Liver (tissue), 9 donors: Measurements from ENCODE around the gene NODAL. TPM values are rescaled to one million over a fixed set of nuclear protein-coding genes. Genes with fewer than 3 reads are reported as not detected.

Experiments
- DNase-seq: peaks from one replicate; pipeline ENCODE4 v3.0.0-alpha.2; 2017; ENCODE audit warnings: low spot score
- H3K27ac ChIP-seq, 2 donors: one replicate each; pipeline ENCODE4 v1.7.0; 2013; ENCODE audit warnings: inconsistent platforms in 2 of 2, low read length in 2 of 2, control low read depth in 1 of 2, low read depth in 1 of 2, mild to moderate bottlenecking in 1 of 2
- H3K27me3 ChIP-seq, 4 donors: one replicate each; pipeline versions ENCODE4 v1.6.1 to v1.7.0; 2013; ENCODE audit warnings: low read length in 3 of 4, inconsistent platforms in 1 of 4, mild to moderate bottlenecking in 1 of 4, moderate library complexity in 1 of 4; ENCODE audit not compliant: control insufficient read depth in 4 of 4, insufficient read depth in 4 of 4
- H3K36me3 ChIP-seq, 4 donors: one replicate each; pipeline versions ENCODE4 v1.6.1 to v1.7.0; 2013; ENCODE audit warnings: low read length in 3 of 4, mild to moderate bottlenecking in 3 of 4, low read depth in 1 of 4, moderate library complexity in 1 of 4; ENCODE audit not compliant: control insufficient read depth in 4 of 4, insufficient read depth in 3 of 4
- H3K4me1 ChIP-seq, 4 donors: one replicate each; pipeline versions ENCODE4 v1.6.1 to v1.7.0; 2013; ENCODE audit warnings: low read length in 3 of 4, mild to moderate bottlenecking in 3 of 4, moderate library complexity in 1 of 4; ENCODE audit not compliant: control insufficient read depth in 4 of 4, insufficient read depth in 4 of 4
- H3K4me3 ChIP-seq, 3 donors: one replicate each; pipeline versions ENCODE4 v1.6.1 to v1.7.0; 2013; ENCODE audit warnings: low read length in 3 of 3, control low read depth in 1 of 3, low read depth in 1 of 3, mild to moderate bottlenecking in 1 of 3
- H3K9ac ChIP-seq, 2 donors: one replicate each; pipeline ENCODE4 v1.7.0; 2013; ENCODE audit warnings: low read length in 2 of 2, mild to moderate bottlenecking in 2 of 2, moderate library complexity in 2 of 2, control low read depth in 1 of 2, low read depth in 1 of 2
- H3K9me3 ChIP-seq, 4 donors: one replicate each; pipeline versions ENCODE4 v1.6.1 to v1.7.0; 2013; ENCODE audit warnings: low read length in 3 of 4; ENCODE audit not compliant: control insufficient read depth in 4 of 4
- EGR1 ChIP-seq, 2 donors: IDR thresholded peaks; 2 replicates each; pipeline ENCODE4 v1.6.1; 2016 to 2018; ENCODE audit warnings: antibody characterized with exemption in 2 of 2, low read depth in 2 of 2
- FOXA1 ChIP-seq: IDR thresholded peaks from 2 replicates; pipeline ENCODE4 v1.6.1; 2016; ENCODE audit warnings: antibody characterized with exemption
- FOXA2 ChIP-seq: IDR thresholded peaks from 2 replicates; pipeline ENCODE4 v1.6.1; 2016; ENCODE audit warnings: antibody characterized with exemption
- GABPA ChIP-seq, 2 donors: IDR thresholded peaks in 1 of 2; conservative IDR thresholded peaks in 1 of 2; 2 replicates each; pipeline ENCODE4 v1.6.1; 2016; ENCODE audit warnings: antibody characterized with exemption in 2 of 2, mild to moderate bottlenecking in 1 of 2, moderate library complexity in 1 of 2
- HNF4A ChIP-seq, 2 donors: conservative IDR thresholded peaks; 2 replicates each; pipeline ENCODE4 v1.6.1; 2016; ENCODE audit warnings: antibody characterized with exemption in 2 of 2, mild to moderate bottlenecking in 2 of 2
- HNF4G ChIP-seq: IDR thresholded peaks from 2 replicates; pipeline ENCODE4 v1.6.1; 2016; ENCODE audit warnings: antibody characterized with exemption
- JUND ChIP-seq, 2 donors: IDR thresholded peaks; 2 replicates each; pipeline ENCODE4 v1.6.1; 2016; ENCODE audit warnings: antibody characterized with exemption in 2 of 2
- RAD21 ChIP-seq, 2 donors: IDR thresholded peaks; 2 replicates each; pipeline ENCODE4 v1.6.1; 2016; ENCODE audit warnings: antibody characterized with exemption in 2 of 2, mild to moderate bottlenecking in 2 of 2
- RXRA ChIP-seq, 2 donors: IDR thresholded peaks; 2 replicates each; pipeline ENCODE4 v1.6.1; 2017 to 2018; ENCODE audit warnings: antibody characterized with exemption in 2 of 2, mild to moderate bottlenecking in 1 of 2
- SP1 ChIP-seq: IDR thresholded peaks from 2 replicates; pipeline ENCODE4 v1.6.1; 2018; ENCODE audit warnings: antibody characterized with exemption, mild to moderate bottlenecking
- TAF1 ChIP-seq: conservative IDR thresholded peaks from 2 replicates; pipeline ENCODE4 v1.6.1; 2016; ENCODE audit warnings: antibody characterized with exemption, mild to moderate bottlenecking
- YY1 ChIP-seq: IDR thresholded peaks from 2 replicates; pipeline ENCODE4 v1.6.1; 2016; ENCODE audit warnings: antibody characterized with exemption, mild to moderate bottlenecking
- WGBS: extraction: QIAGEN DNeasy Blood & Tissue Kit; methylation state at CpG from one replicate; pipeline ENCODE4 v1.1.7; 2013; 5-methylcytosine and 5-hydroxymethylcytosine counted together
- polyA plus RNA-seq, 2 donors: library from polyadenylated mRNA; stranded (reverse) in 1 of 2; unstranded in 1 of 2; fragments of 200-250 nt in 1 of 2; fragments of >200 nt in 1 of 2; fragmentation: Nextera tagmentation in 1 of 2; extraction: Ambion mirVana in 1 of 2; gene quantifications; one replicate each; pipeline versions ENCODE4 v1.2.1 to v1.2.3, GENCODE V29; 2013 to 2015
- total RNA-seq, 2 donors: library from RNA; depleted of rRNA; stranded (reverse); fragments of >200 nt; gene quantifications; one replicate each; pipeline ENCODE4 v1.2.3, GENCODE V29; 2014
- TF ChIP-seq, protein P1 (sequence below): IDR thresholded peaks from 2 replicates; pipeline ENCODE4 v1.6.1; 2016; ENCODE audit warnings: antibody characterized with exemption
- TF ChIP-seq, protein P2 (sequence below): IDR thresholded peaks from 2 replicates; pipeline ENCODE4 v1.6.1; 2016; ENCODE audit warnings: antibody characterized with exemption
- TF ChIP-seq, protein P3 (sequence below): IDR thresholded peaks from 2 replicates; pipeline ENCODE4 v1.6.1; 2016; ENCODE audit warnings: antibody characterized with exemption
- TF ChIP-seq, protein P4 (sequence below): fragments of 150-350 bp; IDR thresholded peaks from 2 replicates; pipeline ENCODE4 v1.5.1; 2017; ENCODE audit warnings: improper control_type of control experiment, low read depth, low read length; ENCODE audit not compliant: missing input control
- donor health status: healthy.
- donor health status: healthy.
- donor health status: healthy.
- donor health status: healthy.
- donor health status: healthy.

Gene NODAL
- total and polyA plus RNA-seq, 4 donors = not detected

DNA sequence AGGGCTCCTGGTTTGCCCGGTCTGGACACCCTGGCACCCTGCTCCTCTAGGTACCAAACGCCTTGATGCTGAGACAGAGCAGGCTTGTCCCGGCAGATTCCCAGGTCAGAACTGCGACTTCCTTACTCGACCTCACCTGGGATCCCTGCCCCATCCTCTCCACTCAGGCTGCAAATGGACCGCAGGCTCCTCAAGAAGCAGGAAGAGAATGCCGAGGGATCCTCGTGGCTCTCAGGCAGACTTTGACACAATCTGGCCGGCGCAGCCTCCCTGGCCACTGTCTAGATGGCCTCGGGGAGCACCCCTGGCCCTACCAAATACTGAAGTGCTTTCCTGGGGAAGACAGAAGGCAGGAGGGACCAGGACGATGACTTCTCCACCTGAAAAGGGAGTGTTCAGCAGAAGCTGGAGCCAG lies 421 bp upstream of the NODAL start (continued):
- TF ChIP-seq, protein P1, sequence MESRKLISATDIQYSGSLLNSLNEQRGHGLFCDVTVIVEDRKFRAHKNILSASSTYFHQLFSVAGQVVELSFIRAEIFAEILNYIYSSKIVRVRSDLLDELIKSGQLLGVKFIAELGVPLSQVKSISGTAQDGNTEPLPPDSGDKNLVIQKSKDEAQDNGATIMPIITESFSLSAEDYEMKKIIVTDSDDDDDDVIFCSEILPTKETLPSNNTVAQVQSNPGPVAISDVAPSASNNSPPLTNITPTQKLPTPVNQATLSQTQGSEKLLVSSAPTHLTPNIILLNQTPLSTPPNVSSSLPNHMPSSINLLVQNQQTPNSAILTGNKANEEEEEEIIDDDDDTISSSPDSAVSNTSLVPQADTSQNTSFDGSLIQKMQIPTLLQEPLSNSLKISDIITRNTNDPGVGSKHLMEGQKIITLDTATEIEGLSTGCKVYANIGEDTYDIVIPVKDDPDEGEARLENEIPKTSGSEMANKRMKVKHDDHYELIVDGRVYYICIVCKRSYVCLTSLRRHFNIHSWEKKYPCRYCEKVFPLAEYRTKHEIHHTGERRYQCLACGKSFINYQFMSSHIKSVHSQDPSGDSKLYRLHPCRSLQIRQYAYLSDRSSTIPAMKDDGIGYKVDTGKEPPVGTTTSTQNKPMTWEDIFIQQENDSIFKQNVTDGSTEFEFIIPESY = no peak
- no peak for TF ChIP-seq FOXA2
- TF ChIP-seq, protein P2, sequence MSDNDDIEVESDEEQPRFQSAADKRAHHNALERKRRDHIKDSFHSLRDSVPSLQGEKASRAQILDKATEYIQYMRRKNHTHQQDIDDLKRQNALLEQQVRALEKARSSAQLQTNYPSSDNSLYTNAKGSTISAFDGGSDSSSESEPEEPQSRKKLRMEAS = no peak
- TF ChIP-seq EGR1 (IDR thresholded peaks at IDR 0.05; ENCODE audit: low read depth in 2 of 2) = no peak
- no peak for TF ChIP-seq HNF4A (conservative IDR thresholded peaks at IDR 0.05)
- no peak for TF ChIP-seq RXRA (IDR thresholded peaks at IDR 0.05)

DNA sequence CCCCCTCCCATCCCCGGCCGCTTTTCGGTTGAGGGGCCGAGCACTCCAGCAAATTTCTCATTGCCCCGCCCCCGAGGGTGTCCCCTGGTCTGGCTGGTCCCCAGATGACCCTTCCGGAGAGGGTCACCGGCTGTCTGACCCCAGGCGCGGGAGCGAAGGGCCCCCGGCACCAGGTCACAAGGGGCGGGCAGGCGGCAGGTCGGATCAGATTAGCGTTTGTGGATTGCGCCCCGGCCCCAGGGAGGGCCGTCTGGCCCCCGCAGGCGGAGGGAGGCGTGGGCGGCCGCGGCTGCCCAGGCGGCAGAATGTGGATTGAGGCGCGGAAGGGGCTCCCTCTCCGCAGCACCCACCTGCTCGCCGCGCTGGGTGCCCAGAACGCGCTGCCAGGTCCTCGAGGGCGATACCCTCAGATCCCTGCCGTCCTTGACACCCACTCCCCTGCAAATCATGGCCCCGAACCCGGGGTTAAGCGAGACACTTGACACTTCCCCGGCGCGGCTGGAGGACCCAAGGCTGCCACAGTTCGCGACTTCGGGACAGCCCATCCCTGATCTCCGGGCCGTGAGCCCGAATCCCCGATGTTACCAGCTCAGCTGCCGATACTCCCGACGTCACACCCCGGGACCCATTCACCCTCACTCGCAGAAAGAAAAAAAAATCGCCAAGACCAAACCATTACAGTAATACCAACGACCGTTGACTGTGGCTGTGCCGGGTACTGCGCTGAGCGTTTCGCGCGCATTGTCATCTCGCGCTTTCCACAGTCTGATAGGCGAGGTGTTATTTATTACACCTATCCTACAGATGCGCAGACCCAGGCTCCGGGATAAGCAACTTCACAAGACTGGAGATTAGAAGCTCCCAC lies 953 bp downstream of the NODAL start:
- DNase-seq = no peak
- Histone ChIP-seq H3K27me3 (peaks cover 3 to 7% (median 5%) of the 10 kb centered on the region in 4 donors), H3K36me3 (no peaks in the 10 kb centered on the region), H3K27ac (no peak overlapping the region), H3K4me3 (peak overlapping the region in 1 of 3 donors; percentile 15), H3K4me1 (peaks cover 3 to 14% (median 9%) of the 10 kb centered on the region in 4 donors), H3K9ac (no peak overlapping the region), H3K9me3 (no peaks in the 10 kb centered on the region)
- TF ChIP-seq YY1 (no peak), HNF4A (conservative IDR thresholded peaks at IDR 0.05) (no peak), HNF4G (no peak), TAF1 (no peak), JUND (IDR thresholded peaks at IDR 0.05) (no peak), FOXA1 (no peak), RXRA (IDR thresholded peaks at IDR 0.05) (no peak), GABPA (IDR thresholded peaks at IDR 0.05 in 1 of 2, conservative IDR thresholded peaks at IDR 0.05 in 1 of 2) (no peak), RAD21 (IDR thresholded peaks at IDR 0.05) (no peak), SP1 (no peak), FOXA2 (no peak), EGR1 (IDR thresholded peaks at IDR 0.05; ENCODE audit: low read depth in 2 of 2) (no peak)
- TF ChIP-seq, protein P3, sequence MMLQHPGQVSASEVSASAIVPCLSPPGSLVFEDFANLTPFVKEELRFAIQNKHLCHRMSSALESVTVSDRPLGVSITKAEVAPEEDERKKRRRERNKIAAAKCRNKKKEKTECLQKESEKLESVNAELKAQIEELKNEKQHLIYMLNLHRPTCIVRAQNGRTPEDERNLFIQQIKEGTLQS = no peak
- TF ChIP-seq, protein P2 = no peak
- TF ChIP-seq, protein P1 = no peak
- TF ChIP-seq, protein P4, sequence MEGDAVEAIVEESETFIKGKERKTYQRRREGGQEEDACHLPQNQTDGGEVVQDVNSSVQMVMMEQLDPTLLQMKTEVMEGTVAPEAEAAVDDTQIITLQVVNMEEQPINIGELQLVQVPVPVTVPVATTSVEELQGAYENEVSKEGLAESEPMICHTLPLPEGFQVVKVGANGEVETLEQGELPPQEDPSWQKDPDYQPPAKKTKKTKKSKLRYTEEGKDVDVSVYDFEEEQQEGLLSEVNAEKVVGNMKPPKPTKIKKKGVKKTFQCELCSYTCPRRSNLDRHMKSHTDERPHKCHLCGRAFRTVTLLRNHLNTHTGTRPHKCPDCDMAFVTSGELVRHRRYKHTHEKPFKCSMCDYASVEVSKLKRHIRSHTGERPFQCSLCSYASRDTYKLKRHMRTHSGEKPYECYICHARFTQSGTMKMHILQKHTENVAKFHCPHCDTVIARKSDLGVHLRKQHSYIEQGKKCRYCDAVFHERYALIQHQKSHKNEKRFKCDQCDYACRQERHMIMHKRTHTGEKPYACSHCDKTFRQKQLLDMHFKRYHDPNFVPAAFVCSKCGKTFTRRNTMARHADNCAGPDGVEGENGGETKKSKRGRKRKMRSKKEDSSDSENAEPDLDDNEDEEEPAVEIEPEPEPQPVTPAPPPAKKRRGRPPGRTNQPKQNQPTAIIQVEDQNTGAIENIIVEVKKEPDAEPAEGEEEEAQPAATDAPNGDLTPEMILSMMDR = no peak
- WGBS = 6% methylated on average over 69 of the region's 69 CpGs
